Neuronal stem cell (in vitro differentiated cells): Measurements from ENCODE around the gene NPAS3.

ENCODE experiments used
- DNase-seq: peaks from one replicate; pipeline ENCODE4 v3.0.0-alpha.2; 2013; ENCODE audit warnings: low spot score
- H2AFZ ChIP-seq: one replicate; pipeline ENCODE4 v1.6.1; 2013; ENCODE audit warnings: mild to moderate bottlenecking, low read length, inconsistent platforms
- H2AK5ac ChIP-seq: 2 replicates; pipeline ENCODE4 v1.6.1; 2013; ENCODE audit warnings: low read depth, mild to moderate bottlenecking, inconsistent platforms, low read length, moderate library complexity, mixed read lengths
- H2BK120ac ChIP-seq: 2 replicates; pipeline ENCODE4 v1.6.1; 2013; ENCODE audit warnings: low read depth, mild to moderate bottlenecking, inconsistent platforms, low read length, moderate library complexity, mixed read lengths
- H2BK12ac ChIP-seq: one replicate; pipeline ENCODE4 v1.6.1; 2013; ENCODE audit warnings: low read length, inconsistent platforms
- H2BK15ac ChIP-seq: 2 replicates; pipeline ENCODE4 v1.6.1; 2013; ENCODE audit warnings: mild to moderate bottlenecking, low read length, inconsistent platforms, mixed read lengths
- H2BK5ac ChIP-seq: one replicate; pipeline ENCODE4 v1.6.1; 2013; ENCODE audit warnings: inconsistent platforms, mild to moderate bottlenecking, low read length, moderate library complexity
- H3K14ac ChIP-seq: one replicate; pipeline ENCODE4 v1.6.1; 2013; ENCODE audit warnings: low read length, inconsistent platforms
- H3K18ac ChIP-seq: 2 replicates; pipeline ENCODE4 v1.6.1; 2013; ENCODE audit warnings: low read length, inconsistent platforms
- H3K23ac ChIP-seq: 2 replicates; pipeline ENCODE4 v1.6.1; 2013; ENCODE audit warnings: low read depth, mild to moderate bottlenecking, mixed read lengths, low read length, inconsistent platforms; ENCODE audit not compliant: poor library complexity
- H3K27ac ChIP-seq: replicated peaks from 3 replicates; pipeline ENCODE4 v1.5.1; 2013; ENCODE audit warnings: low read length, inconsistent platforms
- H3K27me3 ChIP-seq, 3 experiments: 2 replicates each; pipeline ENCODE4 v1.6.1; 2013; ENCODE audit warnings: low read length in 3 of 3, mild to moderate bottlenecking in 2 of 3, inconsistent platforms in 1 of 3, low read depth in 1 of 3, mixed read lengths in 1 of 3, moderate library complexity in 1 of 3; ENCODE audit not compliant: control insufficient read depth in 3 of 3, insufficient read depth in 3 of 3
- H3K36me3 ChIP-seq, 2 donors: replicated peaks in 1 of 2; 2 replicates each; pipeline ENCODE4 v1.6.1; 2013; ENCODE audit warnings: low read length in 2 of 2; ENCODE audit not compliant: control insufficient read depth in 2 of 2, insufficient read depth in 2 of 2
- H3K4ac ChIP-seq: 2 replicates; pipeline ENCODE4 v1.6.1; 2013; ENCODE audit warnings: inconsistent platforms, mild to moderate bottlenecking, low read length, moderate library complexity
- H3K4me1 ChIP-seq, 2 donors: 1 replicate in 1 of 2; 2 replicates in 1 of 2; pipeline ENCODE4 v1.6.1; 2013; ENCODE audit warnings: low read length in 2 of 2, low read depth in 1 of 2; ENCODE audit not compliant: control insufficient read depth in 2 of 2, insufficient read depth in 1 of 2
- H3K4me2 ChIP-seq: one replicate; pipeline ENCODE4 v1.6.1; 2013; ENCODE audit warnings: mild to moderate bottlenecking, low read length, inconsistent platforms; ENCODE audit not compliant: insufficient read depth, poor library complexity, severe bottlenecking
- H3K4me3 ChIP-seq, 2 donors: 2 replicates each; pipeline ENCODE4 v1.5.1; 2013; ENCODE audit warnings: low read length in 2 of 2, mild to moderate bottlenecking in 2 of 2, inconsistent platforms in 1 of 2, moderate library complexity in 1 of 2
- H3K79me1 ChIP-seq: one replicate; pipeline ENCODE4 v1.6.1; 2013; ENCODE audit warnings: low read depth, mild to moderate bottlenecking, inconsistent platforms, low read length, moderate library complexity
- H3K9ac ChIP-seq: one replicate; pipeline ENCODE4 v1.6.1; 2013; ENCODE audit warnings: mild to moderate bottlenecking, low read depth, low read length, inconsistent platforms; ENCODE audit not compliant: poor library complexity
- H3K9me3 ChIP-seq, 2 donors: replicated peaks in 1 of 2; 2 replicates each; pipeline versions ENCODE3 to v1.6.1; 2013; ENCODE audit warnings: low read length in 2 of 2, mild to moderate bottlenecking in 2 of 2, inconsistent platforms in 1 of 2, low read depth in 1 of 2, mixed read lengths in 1 of 2, moderate library complexity in 1 of 2; ENCODE audit not compliant: control insufficient read depth in 2 of 2, insufficient read depth in 1 of 2
- H4K8ac ChIP-seq: one replicate; pipeline ENCODE4 v1.6.1; 2013; ENCODE audit warnings: low read depth, mild to moderate bottlenecking, inconsistent platforms, low read length, moderate library complexity
- H4K91ac ChIP-seq: one replicate; pipeline ENCODE4 v1.6.1; 2013; ENCODE audit warnings: low read length, low read depth, mild to moderate bottlenecking, inconsistent platforms; ENCODE audit not compliant: poor library complexity
- WGBS, 2 donors: extraction: QIAGEN DNeasy Blood & Tissue Kit; methylation state at CpG; one replicate each; pipeline ENCODE4 v1.1.7; 2013; ENCODE audit warnings: missing lambda C conversion rate in 2 of 2, mixed read lengths in 1 of 2; ENCODE audit not compliant: insufficient read length in 2 of 2, insufficient replicate concordance in 1 of 2; ENCODE audit errors: extremely low coverage in 2 of 2; 5-methylcytosine and 5-hydroxymethylcytosine counted together

NPAS3 gene

GRCh38 chr14:33294419-33294818, 355.7 kb downstream of the NPAS3 start:
- Histone ChIP-seq H2BK5ac (no peak overlapping the region), H3K23ac (no peak overlapping the region), H3K4ac (no peak overlapping the region), H2AFZ (no peak overlapping the region), H2BK120ac (no peak overlapping the region), H4K8ac (no peak overlapping the region), H3K4me2 (no peak overlapping the region), H4K91ac (no peak overlapping the region), H3K4me1 (peaks cover 0 to 6% of the 10 kb centered on the region in 2 donors), H2AK5ac (no peak overlapping the region), H3K9ac (no peak overlapping the region), H3K27ac (no peak overlapping the region), H3K9me3 (peaks cover 0 to 10% of the 10 kb centered on the region in 2 donors), H3K36me3 (peaks cover 0 to 13% of the 10 kb centered on the region in 2 donors), H3K27me3 (no peaks in the 10 kb centered on the region), H3K79me1 (no peaks in the 10 kb centered on the region), H3K4me3 (no peak overlapping the region), H2BK12ac (no peak overlapping the region), H3K18ac (no peak overlapping the region), H3K14ac (no peak overlapping the region), H2BK15ac (no peak overlapping the region)
- DNase-seq, result no peak
- WGBS, 2 donors, result no CpG with 5 or more reads among the region's 2 CpGs

- Histone ChIP-seq H4K91ac (no peak overlapping the region), H3K79me1 (no peaks in the 10 kb centered on the region), H2BK5ac (no peak overlapping the region), H2BK120ac (no peak overlapping the region), H4K8ac (no peak overlapping the region), H3K27me3 (no peaks in the 10 kb centered on the region), H3K9me3 (no peaks in the 10 kb centered on the region), H3K23ac (no peak overlapping the region), H3K36me3 (peaks cover 0 to 7% of the 10 kb centered on the region in 2 donors), H2BK12ac (no peak overlapping the region), H2BK15ac (no peak overlapping the region), H3K9ac (no peak overlapping the region), H3K4me1 (no peaks in the 10 kb centered on the region), H2AK5ac (no peak overlapping the region), H3K4me3 (no peak overlapping the region), H2AFZ (no peak overlapping the region), H3K27ac (no peak overlapping the region), H3K4ac (no peak overlapping the region), H3K4me2 (no peak overlapping the region), H3K18ac (no peak overlapping the region), H3K14ac (no peak overlapping the region)
- no CpG with 5 or more reads among the region's 4 CpGs for WGBS, 2 donors
- DNase-seq, result no peak
These were observed 358.9 kb downstream of the NPAS3 start for GRCh38 chr14:33297565-33297964.

GRCh38 chr14:33307691-33308251, 369.1 kb downstream of the NPAS3 start:
- Histone ChIP-seq H3K27ac (no peak overlapping the region), H3K4me1 (peaks cover 8 to 23% of the 10 kb centered on the region in 2 donors), H3K18ac (no peak overlapping the region), H3K9ac (no peak overlapping the region), H3K9me3 (no peaks in the 10 kb centered on the region), H3K27me3 (no peaks in the 10 kb centered on the region), H2AFZ (no peak overlapping the region), H3K23ac (no peak overlapping the region), H3K4me2 (no peak overlapping the region), H3K36me3 (no peaks in the 10 kb centered on the region), H4K91ac (no peak overlapping the region), H2BK12ac (no peak overlapping the region), H2BK5ac (no peak overlapping the region), H4K8ac (no peak overlapping the region), H2BK15ac (no peak overlapping the region), H3K4ac (no peak overlapping the region), H3K14ac (no peak overlapping the region), H3K79me1 (no peaks in the 10 kb centered on the region), H2BK120ac (no peak overlapping the region), H3K4me3 (no peak overlapping the region), H2AK5ac (no peak overlapping the region)
- no peak for DNase-seq
- no CpG with 5 or more reads among the region's 11 CpGs for WGBS, 2 donors

GRCh38 chr14:33309106-33309505, 370.4 kb downstream of the NPAS3 start:
- Histone ChIP-seq H3K9me3 (no peaks in the 10 kb centered on the region), H3K36me3 (no peaks in the 10 kb centered on the region), H4K8ac (no peak overlapping the region), H2BK15ac (no peak overlapping the region), H2BK5ac (no peak overlapping the region), H2BK120ac (no peak overlapping the region), H3K23ac (no peak overlapping the region), H3K18ac (no peak overlapping the region), H3K79me1 (no peaks in the 10 kb centered on the region), H3K4me1 (peaks cover 8 to 33% of the 10 kb centered on the region in 2 donors), H3K27ac (no peak overlapping the region), H4K91ac (no peak overlapping the region), H3K4ac (no peak overlapping the region), H3K4me3 (no peak overlapping the region), H3K27me3 (no peaks in the 10 kb centered on the region), H2AK5ac (no peak overlapping the region), H3K14ac (no peak overlapping the region), H2AFZ (no peak overlapping the region), H3K4me2 (no peak overlapping the region), H2BK12ac (no peak overlapping the region), H3K9ac (no peak overlapping the region)
- no peak for DNase-seq
- no CpG with 5 or more reads among the region's 4 CpGs for WGBS, 2 donors
